ENCODE results near the gene GADD45B. TPM values are rescaled to one million over a fixed set of nuclear protein-coding genes. Genes with fewer than 3 reads are reported as not detected.

The GADD45B gene
- polyA plus RNA-seq, 3 donors, result 67.4 to 505 (median 76.2) TPM

GRCh38 chr19:2451741-2452140, 24.2 kb upstream of the GADD45B start:
- no peaks in the 10 kb centered on the region for H3K27me3 Mint-ChIP-seq (ENCODE audit: low read depth in 3 of 3)
- peaks cover 12 to 14% of the 10 kb centered on the region in 2 donors for H3K4me1 ChIP-seq (ENCODE audit: control insufficient read depth in 1 of 2, insufficient read depth in 2 of 2, low read length in 2 of 2)
- no peak overlapping the region for H3K4me3 Mint-ChIP-seq
- intact Hi-C loops (cut with micrococcal nuclease), result no loop called here
- peaks cover 18% of the 10 kb centered on the region for H3K4me1 Mint-ChIP-seq
- H3K27me3 ChIP-seq (ENCODE audit: control insufficient read depth in 2 of 2, insufficient read depth in 2 of 2, low read length in 2 of 2), result no peaks in the 10 kb centered on the region
- H3K36me3 ChIP-seq (replicated peaks in 1 of 2; ENCODE audit: control insufficient read depth in 1 of 2, insufficient read depth in 2 of 2, low read length in 2 of 2), result peaks cover 3 to 7% of the 10 kb centered on the region in 2 donors
- no peak overlapping the region for H3K9ac ChIP-seq (ENCODE audit: insufficient read depth, low read length, poor library complexity, severe bottlenecking)
- no peak overlapping the region for H3K27ac Mint-ChIP-seq
- no peak for DNase-seq
- peaks cover 10 to 41% of the 10 kb centered on the region in 2 donors for H3K36me3 Mint-ChIP-seq
- H3K27ac ChIP-seq (ENCODE audit: low read depth in 1 of 2, low read length in 2 of 2), result no peak overlapping the region
- H3K4me2 ChIP-seq (replicated peaks; ENCODE audit: extremely low read depth, low read length, poor library complexity, severe bottlenecking), result no peak overlapping the region
- H2AFZ ChIP-seq (ENCODE audit: insufficient read depth, low read depth, low read length, poor library complexity, severe bottlenecking), result no peak overlapping the region
- TF ChIP-seq CTCF (IDR thresholded peaks at IDR 0.05), result no peak
- no peak overlapping the region for H3K4me3 ChIP-seq (replicated peaks in 1 of 3; ENCODE audit: low read depth in 2 of 3, low read length in 3 of 3)
- no peaks in the 10 kb centered on the region for H4K20me1 ChIP-seq (ENCODE audit: insufficient read depth, low read length)
- 99% methylated on average over 12 of the region's 18 CpGs for WGBS (ENCODE audit: insufficient coverage)
- peaks cover 95% of the 10 kb centered on the region for H3K79me2 ChIP-seq (ENCODE audit: insufficient read depth, low read length)
- H3K9me3 ChIP-seq (replicated peaks in 1 of 2; ENCODE audit: control insufficient read depth in 1 of 2, insufficient read depth in 1 of 2, low read length in 2 of 2), result no peaks in the 10 kb centered on the region
- no peaks in the 10 kb centered on the region for H3K9me3 Mint-ChIP-seq

- H3K9me3 Mint-ChIP-seq, result no peaks in the 10 kb centered on the region
- no peak for TF ChIP-seq CTCF (IDR thresholded peaks at IDR 0.05)
- no peaks in the 10 kb centered on the region for H3K27me3 Mint-ChIP-seq (ENCODE audit: low read depth in 3 of 3)
- no peak for DNase-seq
- no peaks in the 10 kb centered on the region for H3K9me3 ChIP-seq (replicated peaks in 1 of 2; ENCODE audit: control insufficient read depth in 1 of 2, insufficient read depth in 1 of 2, low read length in 2 of 2)
- H3K4me3 Mint-ChIP-seq, result no peak overlapping the region
- peaks cover 78% of the 10 kb centered on the region for H3K79me2 ChIP-seq (ENCODE audit: insufficient read depth, low read length)
- no peaks in the 10 kb centered on the region for H3K27me3 ChIP-seq (ENCODE audit: control insufficient read depth in 2 of 2, insufficient read depth in 2 of 2, low read length in 2 of 2)
- over 99% methylated on average over 15 of the region's 19 CpGs for WGBS (ENCODE audit: insufficient coverage)
- no peak overlapping the region for H3K4me3 ChIP-seq (replicated peaks in 1 of 3; ENCODE audit: low read depth in 2 of 3, low read length in 3 of 3)
- H3K9ac ChIP-seq (ENCODE audit: insufficient read depth, low read length, poor library complexity, severe bottlenecking), result no peak overlapping the region
- intact Hi-C loops (cut with micrococcal nuclease), result no loop called here
- H2AFZ ChIP-seq (ENCODE audit: insufficient read depth, low read depth, low read length, poor library complexity, severe bottlenecking), result no peak overlapping the region
- H3K4me1 Mint-ChIP-seq, result peaks cover 19% of the 10 kb centered on the region
- H3K4me2 ChIP-seq (replicated peaks; ENCODE audit: extremely low read depth, low read length, poor library complexity, severe bottlenecking), result no peak overlapping the region
- peak overlapping the region in 1 of 2 donors; percentile 8 for H3K27ac ChIP-seq (ENCODE audit: low read depth in 1 of 2, low read length in 2 of 2)
- H3K27ac Mint-ChIP-seq, result peak overlapping the region in 3 of 7 donors; percentile 6 to 48 (median 36)
- peaks cover 0 to under 1% of the 10 kb centered on the region in 2 donors for H3K36me3 ChIP-seq (replicated peaks in 1 of 2; ENCODE audit: control insufficient read depth in 1 of 2, insufficient read depth in 2 of 2, low read length in 2 of 2)
- H3K4me1 ChIP-seq (ENCODE audit: control insufficient read depth in 1 of 2, insufficient read depth in 2 of 2, low read length in 2 of 2), result peaks cover 17 to 21% of the 10 kb centered on the region in 2 donors
- H4K20me1 ChIP-seq (ENCODE audit: insufficient read depth, low read length), result no peaks in the 10 kb centered on the region
- peaks cover 3 to 29% of the 10 kb centered on the region in 2 donors for H3K36me3 Mint-ChIP-seq
Measured at GRCh38 chr19:2453431-2454025, 22.4 kb upstream of the GADD45B start.

Measured in CD14-positive monocyte (primary cell).